ENCODE data around the gene ZDHHC3.

ZDHHC3 gene

DNA sequence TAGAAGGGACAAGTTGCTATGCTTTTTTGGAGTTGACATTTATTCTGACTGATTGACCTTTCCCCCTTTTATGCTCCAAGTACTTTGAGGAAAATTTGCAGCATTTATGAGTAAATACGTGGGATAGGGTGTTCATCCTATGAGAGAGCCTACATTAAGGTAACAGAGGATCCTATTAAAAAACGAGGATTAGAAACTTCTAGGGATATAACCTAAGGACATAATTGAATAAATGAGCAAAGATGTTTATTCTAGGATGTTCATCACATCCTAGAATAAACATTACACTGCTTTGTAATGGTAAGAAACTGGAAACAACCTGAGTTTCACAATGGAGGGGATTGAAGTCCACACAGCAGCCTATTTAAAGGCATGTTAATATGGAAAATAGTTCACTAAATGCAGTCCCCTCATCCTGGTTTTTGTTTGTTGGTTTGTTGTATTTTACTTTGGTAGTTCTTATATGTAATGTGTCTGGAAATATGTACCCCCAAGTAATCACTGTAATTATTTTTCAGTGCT is 26.2 kb upstream of the ZDHHC3 start:
- peaks cover 74% of the 10 kb centered on the region for H3K36me3 ChIP-seq (ENCODE audit: control insufficient read depth, low read length)
- H3K9me3 ChIP-seq (ENCODE audit: control insufficient read depth, insufficient read depth, low read length), result no peaks in the 10 kb centered on the region
- no peaks in the 10 kb centered on the region for H4K20me1 ChIP-seq (ENCODE audit: control insufficient read depth, insufficient read depth, low read depth, low read length)
- H3F3A ChIP-seq (ENCODE audit: control insufficient read depth, insufficient read depth), result no peaks in the 10 kb centered on the region
- no peaks in the 10 kb centered on the region for H3K27me3 ChIP-seq (ENCODE audit: control insufficient read depth, low read length)
- no peaks in the 10 kb centered on the region for H3K9me2 ChIP-seq (replicated peaks; ENCODE audit: control insufficient read depth, low read length)
- H3K4me2 ChIP-seq (ENCODE audit: low read length), result no peak overlapping the region
- no peaks in the 10 kb centered on the region for H3K4me1 ChIP-seq (ENCODE audit: control insufficient read depth, low read length)
- H3K4me3 ChIP-seq (ENCODE audit: low read length), result no peak overlapping the region
- no peak overlapping the region for H3K27ac ChIP-seq (ENCODE audit: low read depth, low read length)
- no peaks in the 10 kb centered on the region for H3K79me2 ChIP-seq (ENCODE audit: control insufficient read depth, low read length)
- TF ChIP-seq, protein P1, sequence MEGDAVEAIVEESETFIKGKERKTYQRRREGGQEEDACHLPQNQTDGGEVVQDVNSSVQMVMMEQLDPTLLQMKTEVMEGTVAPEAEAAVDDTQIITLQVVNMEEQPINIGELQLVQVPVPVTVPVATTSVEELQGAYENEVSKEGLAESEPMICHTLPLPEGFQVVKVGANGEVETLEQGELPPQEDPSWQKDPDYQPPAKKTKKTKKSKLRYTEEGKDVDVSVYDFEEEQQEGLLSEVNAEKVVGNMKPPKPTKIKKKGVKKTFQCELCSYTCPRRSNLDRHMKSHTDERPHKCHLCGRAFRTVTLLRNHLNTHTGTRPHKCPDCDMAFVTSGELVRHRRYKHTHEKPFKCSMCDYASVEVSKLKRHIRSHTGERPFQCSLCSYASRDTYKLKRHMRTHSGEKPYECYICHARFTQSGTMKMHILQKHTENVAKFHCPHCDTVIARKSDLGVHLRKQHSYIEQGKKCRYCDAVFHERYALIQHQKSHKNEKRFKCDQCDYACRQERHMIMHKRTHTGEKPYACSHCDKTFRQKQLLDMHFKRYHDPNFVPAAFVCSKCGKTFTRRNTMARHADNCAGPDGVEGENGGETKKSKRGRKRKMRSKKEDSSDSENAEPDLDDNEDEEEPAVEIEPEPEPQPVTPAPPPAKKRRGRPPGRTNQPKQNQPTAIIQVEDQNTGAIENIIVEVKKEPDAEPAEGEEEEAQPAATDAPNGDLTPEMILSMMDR (IDR thresholded peaks at IDR 0.05; ENCODE audit: low read depth, low read length, poor library complexity, severe bottlenecking), result no peak
- TF ChIP-seq EZH2phosphoT487 (IDR thresholded peaks at IDR 0.05; ENCODE audit: borderline replicate concordance, low read length), result no peak

DNA sequence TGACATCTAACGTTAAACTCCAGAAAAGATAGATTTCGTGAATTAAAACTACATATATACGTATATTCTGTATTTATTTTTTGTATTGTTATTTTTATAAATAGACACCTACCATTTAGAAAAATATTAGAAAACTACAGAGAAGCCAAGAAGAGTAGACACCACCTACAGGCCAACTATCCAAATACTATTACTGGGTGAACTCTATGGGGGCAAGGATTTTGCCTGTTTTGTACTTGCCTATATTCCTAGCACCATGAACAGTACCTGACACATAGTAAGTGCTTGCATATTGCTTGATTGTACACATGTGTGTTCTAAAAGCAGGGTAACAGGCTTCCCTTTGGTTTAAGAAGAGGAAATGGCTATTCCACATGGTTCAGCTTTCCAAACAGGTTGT is 25.8 kb upstream of the ZDHHC3 start:
- no peaks in the 10 kb centered on the region for H3K79me2 ChIP-seq (ENCODE audit: control insufficient read depth, low read length)
- peaks cover 73% of the 10 kb centered on the region for H3K36me3 ChIP-seq (ENCODE audit: control insufficient read depth, low read length)
- H3K4me3 ChIP-seq (ENCODE audit: low read length), result no peak overlapping the region
- no peaks in the 10 kb centered on the region for H3K4me1 ChIP-seq (ENCODE audit: control insufficient read depth, low read length)
- H3K9me2 ChIP-seq (replicated peaks; ENCODE audit: control insufficient read depth, low read length), result no peaks in the 10 kb centered on the region
- no peaks in the 10 kb centered on the region for H3K9me3 ChIP-seq (ENCODE audit: control insufficient read depth, insufficient read depth, low read length)
- no peak for TF ChIP-seq EZH2phosphoT487 (IDR thresholded peaks at IDR 0.05; ENCODE audit: borderline replicate concordance, low read length)
- TF ChIP-seq, protein P1 (IDR thresholded peaks at IDR 0.05; ENCODE audit: low read depth, low read length, poor library complexity, severe bottlenecking), result no peak
- H3K27me3 ChIP-seq (ENCODE audit: control insufficient read depth, low read length), result no peaks in the 10 kb centered on the region
- H4K20me1 ChIP-seq (ENCODE audit: control insufficient read depth, insufficient read depth, low read depth, low read length), result no peaks in the 10 kb centered on the region
- H3K4me2 ChIP-seq (ENCODE audit: low read length), result no peak overlapping the region
- H3K27ac ChIP-seq (ENCODE audit: low read depth, low read length), result no peak overlapping the region
- no peaks in the 10 kb centered on the region for H3F3A ChIP-seq (ENCODE audit: control insufficient read depth, insufficient read depth)

DNA sequence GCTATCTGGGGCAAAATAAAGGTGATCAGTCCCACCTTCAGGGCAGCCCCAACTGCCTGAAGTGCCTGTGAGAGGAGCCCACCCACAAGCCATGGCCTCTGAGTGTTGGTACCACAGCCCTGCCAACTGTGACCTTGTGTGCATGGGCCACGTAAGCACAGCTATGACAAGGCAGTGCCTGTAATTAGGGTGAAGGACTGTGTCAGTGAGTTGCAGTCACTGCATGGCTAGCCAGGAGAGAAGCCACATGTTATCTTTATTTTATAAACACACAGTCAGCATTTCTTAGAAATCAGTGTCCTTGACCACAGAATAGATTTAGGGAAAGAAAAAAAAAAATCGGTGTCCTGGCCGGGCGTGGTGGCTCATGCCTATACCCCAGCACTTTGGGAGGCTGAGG is 24.8 kb upstream of the ZDHHC3 start:
- H3K4me3 ChIP-seq (ENCODE audit: low read length), result no peak overlapping the region
- H3K9me2 ChIP-seq (replicated peaks; ENCODE audit: control insufficient read depth, low read length), result no peaks in the 10 kb centered on the region
- no peaks in the 10 kb centered on the region for H3K27me3 ChIP-seq (ENCODE audit: control insufficient read depth, low read length)
- TF ChIP-seq, protein P1 (IDR thresholded peaks at IDR 0.05; ENCODE audit: low read depth, low read length, poor library complexity, severe bottlenecking), result no peak
- H3K79me2 ChIP-seq (ENCODE audit: control insufficient read depth, low read length), result no peaks in the 10 kb centered on the region
- H3K27ac ChIP-seq (ENCODE audit: low read depth, low read length), result no peak overlapping the region
- H3K4me1 ChIP-seq (ENCODE audit: control insufficient read depth, low read length), result no peaks in the 10 kb centered on the region
- no peaks in the 10 kb centered on the region for H3K9me3 ChIP-seq (ENCODE audit: control insufficient read depth, insufficient read depth, low read length)
- peaks cover 82% of the 10 kb centered on the region for H3K36me3 ChIP-seq (ENCODE audit: control insufficient read depth, low read length)
- H4K20me1 ChIP-seq (ENCODE audit: control insufficient read depth, insufficient read depth, low read depth, low read length), result no peaks in the 10 kb centered on the region
- no peaks in the 10 kb centered on the region for H3F3A ChIP-seq (ENCODE audit: control insufficient read depth, insufficient read depth)
- H3K4me2 ChIP-seq (ENCODE audit: low read length), result no peak overlapping the region

Data from DOHH2 (cell line).